ENCODE results near the gene DENND2D.

Gene DENND2D

DNA sequence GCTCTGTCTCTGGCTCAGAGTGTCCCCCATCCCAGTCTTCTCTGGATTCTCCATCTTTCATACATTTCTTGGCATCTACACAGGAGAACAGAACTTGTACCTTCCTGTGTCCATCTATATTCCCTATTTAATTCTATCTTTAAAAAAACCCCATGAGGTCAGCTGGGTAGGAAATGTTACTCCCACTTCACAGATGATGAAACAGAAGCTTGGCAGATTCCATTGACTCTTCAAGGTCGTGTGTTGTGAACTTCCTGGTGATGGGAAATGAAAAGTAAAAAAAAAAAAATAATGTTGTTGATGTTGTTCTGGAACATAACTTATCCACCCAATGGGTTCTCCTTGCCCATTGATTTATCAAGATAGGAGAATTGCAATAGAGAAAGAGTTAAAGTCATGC lies 35.9 kb upstream of the DENND2D start:
- no peaks in the 10 kb centered on the region for H4K20me1 ChIP-seq (ENCODE audit: insufficient read depth, low read length)
- TF ChIP-seq, protein P1, sequence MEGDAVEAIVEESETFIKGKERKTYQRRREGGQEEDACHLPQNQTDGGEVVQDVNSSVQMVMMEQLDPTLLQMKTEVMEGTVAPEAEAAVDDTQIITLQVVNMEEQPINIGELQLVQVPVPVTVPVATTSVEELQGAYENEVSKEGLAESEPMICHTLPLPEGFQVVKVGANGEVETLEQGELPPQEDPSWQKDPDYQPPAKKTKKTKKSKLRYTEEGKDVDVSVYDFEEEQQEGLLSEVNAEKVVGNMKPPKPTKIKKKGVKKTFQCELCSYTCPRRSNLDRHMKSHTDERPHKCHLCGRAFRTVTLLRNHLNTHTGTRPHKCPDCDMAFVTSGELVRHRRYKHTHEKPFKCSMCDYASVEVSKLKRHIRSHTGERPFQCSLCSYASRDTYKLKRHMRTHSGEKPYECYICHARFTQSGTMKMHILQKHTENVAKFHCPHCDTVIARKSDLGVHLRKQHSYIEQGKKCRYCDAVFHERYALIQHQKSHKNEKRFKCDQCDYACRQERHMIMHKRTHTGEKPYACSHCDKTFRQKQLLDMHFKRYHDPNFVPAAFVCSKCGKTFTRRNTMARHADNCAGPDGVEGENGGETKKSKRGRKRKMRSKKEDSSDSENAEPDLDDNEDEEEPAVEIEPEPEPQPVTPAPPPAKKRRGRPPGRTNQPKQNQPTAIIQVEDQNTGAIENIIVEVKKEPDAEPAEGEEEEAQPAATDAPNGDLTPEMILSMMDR (IDR thresholded peaks at IDR 0.05; ENCODE audit: low read depth, low read length): no peak
- no peak for TF ChIP-seq EZH2phosphoT487 (IDR thresholded peaks at IDR 0.05; ENCODE audit: low read depth)
- H3K79me2 ChIP-seq (ENCODE audit: low read length): no peaks in the 10 kb centered on the region
- H3K4me3 ChIP-seq (ENCODE audit: low read length): no peak overlapping the region
- no peaks in the 10 kb centered on the region for H3K9me3 ChIP-seq (ENCODE audit: insufficient read depth, low read length)
- H3K36me3 ChIP-seq (replicated peaks; ENCODE audit: low read depth, low read length): no peaks in the 10 kb centered on the region
- H3K27me3 ChIP-seq (ENCODE audit: low read depth, low read length): no peaks in the 10 kb centered on the region
- H3K4me2 ChIP-seq (ENCODE audit: low read length): no peak overlapping the region
- no peak overlapping the region for H3K27ac ChIP-seq (ENCODE audit: low read length)
- no peak overlapping the region for H3K9ac ChIP-seq (ENCODE audit: low read length)
- no peaks in the 10 kb centered on the region for H3K4me1 ChIP-seq (ENCODE audit: low read length)
- H2AFZ ChIP-seq (ENCODE audit: low read depth, low read length): no peak overlapping the region

DNA sequence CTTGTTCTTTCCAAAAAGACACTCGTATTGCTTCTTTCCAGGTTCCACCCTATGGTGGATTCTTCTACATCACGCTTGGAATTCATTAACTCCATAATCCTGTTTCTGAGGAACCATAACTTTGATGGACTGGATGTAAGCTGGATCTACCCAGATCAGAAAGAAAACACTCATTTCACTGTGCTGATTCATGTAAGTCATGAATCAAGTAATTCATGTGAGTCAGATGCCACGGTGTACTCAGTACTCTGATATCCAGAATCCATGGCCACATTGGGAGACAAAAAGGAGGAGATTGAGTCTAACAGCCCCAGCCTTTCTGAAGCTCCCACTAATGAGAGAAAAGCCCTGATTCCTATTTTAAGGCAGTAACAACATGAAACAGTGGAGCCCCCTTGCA lies 34.4 kb upstream of the DENND2D start:
- Histone ChIP-seq H3K36me3 (replicated peaks; ENCODE audit: low read depth, low read length) (no peaks in the 10 kb centered on the region), H3K79me2 (ENCODE audit: low read length) (no peaks in the 10 kb centered on the region), H3K27me3 (ENCODE audit: low read depth, low read length) (no peaks in the 10 kb centered on the region), H3K4me3 (ENCODE audit: low read length) (no peak overlapping the region), H4K20me1 (ENCODE audit: insufficient read depth, low read length) (no peaks in the 10 kb centered on the region), H3K4me1 (ENCODE audit: low read length) (peaks cover 1% of the 10 kb centered on the region; the same call in 1 of the 2 replicates), H3K27ac (ENCODE audit: low read length) (no peak overlapping the region), H3K9ac (ENCODE audit: low read length) (no peak overlapping the region), H3K4me2 (ENCODE audit: low read length) (no peak overlapping the region), H3K9me3 (ENCODE audit: insufficient read depth, low read length) (no peaks in the 10 kb centered on the region), H2AFZ (ENCODE audit: low read depth, low read length) (no peak overlapping the region)
- TF ChIP-seq EZH2phosphoT487 (IDR thresholded peaks at IDR 0.05; ENCODE audit: low read depth): no peak
- TF ChIP-seq, protein P1 (IDR thresholded peaks at IDR 0.05; ENCODE audit: low read depth, low read length): no peak

DNA sequence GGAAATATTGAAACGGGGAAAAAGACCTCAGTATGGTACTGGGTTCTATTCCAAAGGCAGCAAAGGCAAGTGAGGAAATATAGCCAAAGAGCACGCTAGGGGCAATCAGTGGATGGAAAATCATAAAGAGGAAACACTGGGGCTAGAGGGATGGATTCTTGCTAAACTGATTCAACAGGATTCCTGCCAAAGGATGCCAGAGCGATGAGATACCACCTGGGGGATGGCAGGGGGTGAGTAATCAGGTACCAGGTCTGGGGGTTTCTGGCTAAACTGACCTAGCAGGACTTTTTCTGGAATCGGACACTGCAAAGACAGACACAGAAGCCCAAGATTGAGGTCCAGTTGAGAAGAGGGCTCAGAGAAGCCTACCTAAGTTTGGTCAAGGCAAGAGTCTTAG lies 33.8 kb upstream of the DENND2D start:
- Histone ChIP-seq H3K4me2 (ENCODE audit: low read length) (no peak overlapping the region), H3K4me1 (ENCODE audit: low read length) (peaks cover 5% of the 10 kb centered on the region; the same call in 1 of the 2 replicates), H3K9me3 (ENCODE audit: insufficient read depth, low read length) (no peaks in the 10 kb centered on the region), H3K27me3 (ENCODE audit: low read depth, low read length) (no peaks in the 10 kb centered on the region), H4K20me1 (ENCODE audit: insufficient read depth, low read length) (no peaks in the 10 kb centered on the region), H3K4me3 (ENCODE audit: low read length) (no peak overlapping the region), H3K27ac (ENCODE audit: low read length) (no peak overlapping the region), H2AFZ (ENCODE audit: low read depth, low read length) (no peak overlapping the region), H3K36me3 (replicated peaks; ENCODE audit: low read depth, low read length) (no peaks in the 10 kb centered on the region), H3K9ac (ENCODE audit: low read length) (no peak overlapping the region), H3K79me2 (ENCODE audit: low read length) (no peaks in the 10 kb centered on the region)
- TF ChIP-seq, protein P1 (IDR thresholded peaks at IDR 0.05; ENCODE audit: low read depth, low read length): no peak
- TF ChIP-seq EZH2phosphoT487 (IDR thresholded peaks at IDR 0.05; ENCODE audit: low read depth): no peak

DNA sequence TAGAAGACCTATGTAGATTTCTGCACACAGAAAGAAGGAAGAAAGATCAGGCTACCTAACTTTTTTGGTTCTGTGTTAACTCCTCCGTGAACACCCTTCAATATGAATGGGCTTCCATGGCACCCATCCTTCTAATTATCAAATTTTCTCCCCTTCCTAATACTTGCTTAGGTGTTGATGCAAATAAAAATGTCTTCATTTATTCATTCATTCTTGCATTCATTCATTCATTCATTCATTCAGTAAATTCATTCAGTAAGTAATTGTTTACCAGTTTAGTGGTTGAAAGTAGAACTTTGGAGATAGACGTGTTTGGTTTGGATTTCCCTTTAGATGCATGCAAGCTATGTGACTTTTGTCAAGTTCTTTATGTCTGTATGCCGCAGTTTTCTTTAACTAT lies 31.7 kb upstream of the DENND2D start:
- no peak overlapping the region for H3K4me3 ChIP-seq (ENCODE audit: low read length)

More for the DNA sequence above, 31.7 kb upstream of the DENND2D start:
- Histone ChIP-seq H2AFZ (ENCODE audit: low read depth, low read length) (no peak overlapping the region), H4K20me1 (ENCODE audit: insufficient read depth, low read length) (no peaks in the 10 kb centered on the region), H3K79me2 (ENCODE audit: low read length) (no peaks in the 10 kb centered on the region), H3K27ac (ENCODE audit: low read length) (no peak overlapping the region), H3K9me3 (ENCODE audit: insufficient read depth, low read length) (no peaks in the 10 kb centered on the region), H3K9ac (ENCODE audit: low read length) (no peak overlapping the region), H3K4me2 (ENCODE audit: low read length) (no peak overlapping the region), H3K4me1 (ENCODE audit: low read length) (peaks cover 5% of the 10 kb centered on the region; the same call in 1 of the 2 replicates), H3K36me3 (replicated peaks; ENCODE audit: low read depth, low read length) (no peaks in the 10 kb centered on the region), H3K27me3 (ENCODE audit: low read depth, low read length) (no peaks in the 10 kb centered on the region)
- TF ChIP-seq EZH2phosphoT487 (IDR thresholded peaks at IDR 0.05; ENCODE audit: low read depth): no peak
- TF ChIP-seq, protein P1 (IDR thresholded peaks at IDR 0.05; ENCODE audit: low read depth, low read length): no peak

Data from OCI-LY3 (cell line).